ENCODE data around the gene C1QL3.
A peak's percentile ranks its signal among the peaks of the same experiment; 100 is the strongest.

GRCh38 chr10:16521311-16522016, at the start of gene C1QL3:
- no peak for TF ChIP-seq TAF1 (IDR thresholded peaks at IDR 0.05; ENCODE audit: low read depth)
- TF ChIP-seq POLR2AphosphoS5 (IDR thresholded peaks at IDR 0.05) = peak; percentile 11
- TF ChIP-seq CTCF (IDR thresholded peaks at IDR 0.05; ENCODE audit: poor library complexity, severe bottlenecking) = no peak
- no peak for TF ChIP-seq MXI1 (conservative IDR thresholded peaks at IDR 0.05; ENCODE audit: poor library complexity, severe bottlenecking)
- TF ChIP-seq RAD21 (conservative IDR thresholded peaks at IDR 0.05) = no peak
- TF ChIP-seq EZH2 (IDR thresholded peaks at IDR 0.05; ENCODE audit: borderline replicate concordance, insufficient read depth, low read length, poor library complexity, severe bottlenecking) = peak; percentile 32

Data from neural cell (in vitro differentiated cells).